GOT3 (cell line): ENCODE results near the gene CPLANE2.

Source experiments
- DNase-seq: peaks from one replicate; lab custom pipeline; 2025; ENCODE audit warnings: mixed read lengths; lab: John Stamatoyannopoulos, UW

The CPLANE2 gene

DNA sequence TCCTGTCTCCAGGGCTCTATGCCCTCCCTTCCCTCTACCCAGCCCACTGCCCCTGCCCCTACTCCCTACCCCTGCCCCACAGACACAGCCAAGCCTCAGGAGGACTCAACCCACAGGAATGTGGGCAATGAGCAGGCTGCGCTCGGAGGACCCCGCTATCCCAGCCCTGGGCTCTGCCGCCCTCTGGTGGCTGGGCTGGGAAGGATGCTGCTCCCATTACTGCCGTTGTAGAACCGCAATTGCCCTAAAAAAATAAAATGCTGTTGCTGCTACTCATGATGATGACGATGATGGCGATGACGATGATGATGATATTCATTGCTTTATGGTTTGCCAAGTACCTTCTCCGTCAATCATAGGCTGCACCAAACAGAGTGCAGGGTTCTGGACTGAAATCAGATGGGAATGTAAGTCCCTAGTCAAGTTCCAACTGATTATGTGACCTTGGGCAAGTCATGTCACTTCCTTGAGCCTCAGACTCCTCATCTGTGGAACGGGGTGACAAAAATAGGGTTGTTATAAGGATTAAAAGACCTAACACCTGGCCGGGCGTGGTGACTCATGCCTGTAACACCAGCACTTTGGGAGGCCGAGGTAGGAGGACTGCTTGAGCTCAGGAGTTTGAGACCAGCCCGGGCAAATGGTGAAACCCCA lies 49.1 kb downstream of the CPLANE2 start:
- peak; percentile 35 for DNase-seq

DNA sequence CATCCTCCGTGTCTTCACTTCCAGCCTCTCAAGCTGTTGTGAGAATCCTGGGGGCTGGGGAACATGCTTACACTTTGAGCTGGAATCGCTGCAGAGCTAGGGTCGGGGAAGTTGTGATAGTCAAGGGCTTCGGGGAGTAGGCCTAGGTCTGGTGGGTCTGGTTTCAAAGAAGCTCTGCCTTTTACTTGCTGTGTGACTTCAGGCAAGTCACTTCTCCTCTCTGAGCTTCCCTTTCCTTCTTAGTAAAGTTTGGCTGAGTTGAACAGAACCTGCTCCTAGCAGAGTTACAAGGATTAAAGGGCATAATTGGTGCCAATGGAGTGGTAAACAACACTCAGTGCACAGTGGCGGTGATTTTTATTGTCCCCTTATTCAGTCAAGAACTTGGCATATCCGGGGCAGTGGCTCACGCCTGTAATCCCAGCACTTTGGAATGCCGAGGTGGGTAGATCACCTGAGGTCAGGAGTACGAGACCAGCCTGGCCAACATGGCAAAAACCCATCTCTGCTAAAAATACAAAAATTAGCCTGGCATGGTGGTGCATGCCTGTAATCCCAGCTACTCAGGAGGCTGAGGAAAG lies 50.2 kb downstream of the CPLANE2 start:
- DNase-seq: no peak

DNA sequence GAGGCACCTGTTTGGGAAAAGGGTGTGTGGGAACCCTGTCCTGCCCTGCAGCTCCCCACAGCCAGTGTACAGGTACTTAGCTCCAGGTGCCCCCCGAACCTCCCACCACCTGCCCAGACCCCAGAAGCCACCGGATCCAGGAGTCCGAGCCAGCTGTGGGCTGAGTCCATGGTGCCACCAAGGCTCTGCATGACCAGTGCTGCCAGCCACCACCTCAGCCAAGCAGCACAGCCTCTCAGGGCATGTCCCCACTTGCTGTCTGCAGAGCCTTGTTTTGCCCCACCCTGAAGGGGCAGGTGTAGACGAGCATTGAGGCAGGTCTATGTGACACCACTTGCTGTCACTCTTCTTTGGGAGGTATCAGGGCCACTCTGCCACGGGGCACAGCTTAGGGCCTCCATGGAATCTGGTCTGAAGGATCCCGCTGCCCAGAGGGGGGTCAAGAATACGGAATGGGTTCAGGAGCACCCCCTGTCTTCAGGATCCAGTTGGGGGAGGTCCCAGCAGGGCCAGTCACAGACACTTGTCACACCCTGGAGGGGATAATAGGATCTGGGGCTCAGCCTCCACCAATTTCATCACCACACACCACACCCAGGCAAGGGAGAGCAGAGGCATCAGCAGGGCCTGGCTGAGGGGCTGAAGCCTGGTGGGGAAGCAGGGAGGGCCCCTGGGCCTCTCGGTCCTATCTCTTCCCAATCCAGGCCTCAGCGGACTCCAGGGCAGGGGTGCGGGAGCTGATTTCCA lies 52.3 kb downstream of the CPLANE2 start:
- DNase-seq: no peak

- DNase-seq: no peak
Measured at GRCh38 chr1:16183765-16184556, 53.0 kb downstream of the CPLANE2 start.

DNA sequence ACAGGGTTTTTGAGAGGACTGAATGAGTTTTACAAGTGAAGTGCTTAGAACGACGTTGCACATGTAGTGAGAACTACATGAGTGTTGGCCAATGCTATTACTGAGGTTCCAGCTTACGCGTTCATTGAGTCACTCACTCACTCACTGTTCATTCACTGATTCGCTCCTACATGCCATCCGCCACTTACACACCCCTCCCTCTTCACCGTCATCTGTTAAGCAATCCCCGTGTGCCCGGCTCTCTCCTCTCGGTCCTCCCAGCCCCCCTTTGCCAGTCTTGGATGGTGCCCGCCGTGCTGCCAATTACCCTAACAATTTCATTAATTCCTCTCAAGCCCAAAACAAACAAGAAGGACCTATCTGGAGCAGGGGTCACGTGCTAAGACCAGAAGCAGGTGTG lies 53.8 kb downstream of the CPLANE2 start:
- DNase-seq: no peak

GRCh38 chr1:16181887-16182719 lies 54.9 kb downstream of the CPLANE2 start:
- peak; percentile 45 for DNase-seq
